ENCODE data around the gene TRDMT1. TPM values are rescaled to one million over a fixed set of nuclear protein-coding genes. Genes with fewer than 3 reads are reported as not detected.

The TRDMT1 gene
- total RNA-seq, 6 experiments from 2014 or later, result 6.8 to 13.0 (median 8.6) TPM

DNA sequence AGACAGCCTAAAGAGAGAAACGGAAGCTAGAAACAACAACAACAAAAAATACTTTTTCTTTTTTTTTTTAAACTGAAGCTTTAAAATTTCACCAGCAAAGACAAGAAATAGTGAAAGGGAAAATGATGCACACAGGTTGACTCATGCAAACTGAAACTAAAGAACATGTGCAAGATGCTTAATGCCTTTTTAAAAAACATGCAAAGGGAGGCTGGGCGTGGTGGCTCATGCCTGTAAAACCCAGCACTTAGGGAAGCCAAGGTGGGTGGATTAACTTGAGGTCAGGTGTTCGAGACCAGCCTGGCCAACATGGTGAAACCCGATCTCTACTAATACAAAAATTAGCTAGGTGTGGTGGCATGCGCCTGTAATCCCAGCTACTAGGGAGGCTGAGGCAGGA, 56.7 kb downstream of the TRDMT1 start:
- H3K9me3 Mint-ChIP-seq, result peaks cover 4% of the 10 kb centered on the region; the same call in 1 of the 2 replicates
- TF ChIP-seq, protein P1, sequence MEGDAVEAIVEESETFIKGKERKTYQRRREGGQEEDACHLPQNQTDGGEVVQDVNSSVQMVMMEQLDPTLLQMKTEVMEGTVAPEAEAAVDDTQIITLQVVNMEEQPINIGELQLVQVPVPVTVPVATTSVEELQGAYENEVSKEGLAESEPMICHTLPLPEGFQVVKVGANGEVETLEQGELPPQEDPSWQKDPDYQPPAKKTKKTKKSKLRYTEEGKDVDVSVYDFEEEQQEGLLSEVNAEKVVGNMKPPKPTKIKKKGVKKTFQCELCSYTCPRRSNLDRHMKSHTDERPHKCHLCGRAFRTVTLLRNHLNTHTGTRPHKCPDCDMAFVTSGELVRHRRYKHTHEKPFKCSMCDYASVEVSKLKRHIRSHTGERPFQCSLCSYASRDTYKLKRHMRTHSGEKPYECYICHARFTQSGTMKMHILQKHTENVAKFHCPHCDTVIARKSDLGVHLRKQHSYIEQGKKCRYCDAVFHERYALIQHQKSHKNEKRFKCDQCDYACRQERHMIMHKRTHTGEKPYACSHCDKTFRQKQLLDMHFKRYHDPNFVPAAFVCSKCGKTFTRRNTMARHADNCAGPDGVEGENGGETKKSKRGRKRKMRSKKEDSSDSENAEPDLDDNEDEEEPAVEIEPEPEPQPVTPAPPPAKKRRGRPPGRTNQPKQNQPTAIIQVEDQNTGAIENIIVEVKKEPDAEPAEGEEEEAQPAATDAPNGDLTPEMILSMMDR (IDR thresholded peaks at IDR 0.05), result no peak
- H3K4me1 Mint-ChIP-seq (ENCODE audit: low read depth), result peaks cover 53% of the 10 kb centered on the region
- H3K36me3 Mint-ChIP-seq (ENCODE audit: low read depth), result peaks cover 15% of the 10 kb centered on the region
- DNase-seq, result peak; percentile 5
- H3K27me3 Mint-ChIP-seq (ENCODE audit: insufficient read depth), result no peaks in the 10 kb centered on the region; the same call in 1 of the 2 replicates
- H3K27ac Mint-ChIP-seq, result peak overlapping the region; percentile 29; the same call in 1 of the 2 replicates
- H3K4me3 Mint-ChIP-seq, result no peak overlapping the region

DNA sequence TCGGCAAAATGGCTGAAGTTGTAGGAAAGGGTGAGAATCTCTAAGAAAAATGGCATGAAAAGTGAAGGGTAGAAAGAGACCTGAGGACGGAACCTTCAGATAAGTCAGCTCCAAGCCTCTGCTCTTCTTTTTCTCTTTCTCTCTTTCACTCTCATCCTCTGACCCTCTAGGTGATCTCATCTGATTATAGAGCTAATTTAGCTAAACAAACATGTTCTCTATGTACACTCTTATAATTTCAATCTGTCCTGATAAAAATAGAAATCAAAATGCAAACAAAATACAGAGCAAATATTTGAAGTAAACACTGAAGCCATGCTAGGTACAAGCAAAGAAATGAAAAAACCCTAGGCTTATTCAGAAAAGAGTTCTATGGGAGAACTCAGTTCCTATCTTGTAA, 57.4 kb downstream of the TRDMT1 start:
- Mint-ChIP-seq H3K9me3 (peaks cover 4% of the 10 kb centered on the region; the same call in 1 of the 2 replicates), H3K27me3 (ENCODE audit: insufficient read depth) (no peaks in the 10 kb centered on the region; the same call in 1 of the 2 replicates), H3K36me3 (ENCODE audit: low read depth) (peaks cover 15% of the 10 kb centered on the region), H3K4me1 (ENCODE audit: low read depth) (peaks cover 53% of the 10 kb centered on the region), H3K4me3 (no peak overlapping the region), H3K27ac (peak overlapping the region; percentile 4; the same call in 1 of the 2 replicates)
- no peak for DNase-seq
- TF ChIP-seq, protein P1 (IDR thresholded peaks at IDR 0.05), result no peak

DNA sequence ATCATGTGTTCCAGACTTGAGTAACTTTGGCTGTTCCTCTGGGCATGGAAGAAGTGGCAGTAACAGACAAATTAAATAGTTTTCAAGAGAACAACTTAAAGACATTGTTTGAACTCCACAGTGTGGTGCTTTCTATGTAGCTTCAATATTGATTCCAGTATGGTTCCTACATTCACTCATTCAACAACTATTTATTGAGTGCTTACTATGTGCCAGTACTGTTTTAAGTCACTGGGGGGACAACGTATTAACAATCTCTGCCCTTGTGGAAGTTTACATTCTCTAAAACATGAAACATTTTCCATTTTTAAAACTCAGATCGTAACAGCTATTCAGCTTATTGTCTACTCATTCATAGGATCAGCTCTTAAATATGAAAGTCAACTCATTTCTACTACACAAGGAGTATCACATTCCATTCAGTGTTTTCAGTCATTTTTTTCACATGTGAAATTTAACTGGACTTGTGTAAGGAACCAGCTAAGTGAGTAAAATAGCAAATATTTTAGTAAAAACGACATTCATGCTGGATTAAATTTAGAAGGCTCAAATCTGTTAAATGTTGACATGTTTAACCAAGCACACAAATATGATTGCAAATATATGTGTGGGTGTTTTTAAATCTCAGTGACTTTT, 58.3 kb downstream of the TRDMT1 start:
- H3K27me3 Mint-ChIP-seq (ENCODE audit: insufficient read depth), result no peaks in the 10 kb centered on the region; the same call in 1 of the 2 replicates
- H3K4me1 Mint-ChIP-seq (ENCODE audit: low read depth), result peaks cover 52% of the 10 kb centered on the region
- H3K9me3 Mint-ChIP-seq, result peaks cover 4% of the 10 kb centered on the region; the same call in 1 of the 2 replicates
- H3K27ac Mint-ChIP-seq, result peak overlapping the region; percentile 42
- H3K36me3 Mint-ChIP-seq (ENCODE audit: low read depth), result peaks cover 15% of the 10 kb centered on the region
- peak; percentile 2 for DNase-seq
- TF ChIP-seq, protein P1 (IDR thresholded peaks at IDR 0.05), result no peak
- peak overlapping the region; percentile 1; the same call in 1 of the 2 replicates for H3K4me3 Mint-ChIP-seq

DNA sequence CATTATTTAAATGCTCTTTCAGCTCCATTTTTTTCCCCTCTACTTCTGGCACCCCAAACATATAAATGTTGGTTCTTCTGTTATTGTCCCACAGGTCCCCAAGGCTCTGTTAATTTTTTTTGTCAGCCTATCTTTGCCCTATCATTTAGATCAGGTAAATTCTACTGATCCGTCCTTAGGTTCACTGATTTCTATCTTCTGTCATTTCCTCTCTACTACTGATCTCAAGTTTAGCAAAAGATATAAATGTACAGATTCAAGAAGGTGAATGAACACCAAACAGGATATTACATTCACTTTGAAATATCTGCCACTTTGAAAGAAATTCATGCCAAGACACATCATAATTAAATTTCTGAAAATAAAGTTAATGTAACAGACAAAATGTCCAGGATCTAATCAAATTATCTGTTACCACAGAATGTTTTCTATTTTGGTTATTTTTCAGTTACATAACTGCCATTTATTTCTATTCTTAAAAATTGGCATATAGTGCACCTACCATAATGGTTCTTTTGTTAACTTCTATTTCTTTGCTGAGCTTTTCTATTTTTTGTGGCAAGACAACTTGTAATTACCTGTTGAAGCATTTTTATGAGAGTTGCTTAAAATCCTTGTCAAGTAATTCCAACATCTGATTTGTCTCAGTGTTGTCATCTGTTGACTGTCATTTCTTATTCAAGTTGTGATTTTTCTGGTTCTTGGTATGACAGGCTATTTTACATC, 59.8 kb downstream of the TRDMT1 start:
- TF ChIP-seq, protein P1 (IDR thresholded peaks at IDR 0.05), result no peak
- H3K27me3 Mint-ChIP-seq (ENCODE audit: insufficient read depth), result no peaks in the 10 kb centered on the region; the same call in 1 of the 2 replicates
- H3K4me1 Mint-ChIP-seq (ENCODE audit: low read depth), result peaks cover 38% of the 10 kb centered on the region
- no peak overlapping the region for H3K4me3 Mint-ChIP-seq
- no peak overlapping the region for H3K27ac Mint-ChIP-seq
- peaks cover 15% of the 10 kb centered on the region for H3K36me3 Mint-ChIP-seq (ENCODE audit: low read depth)
- DNase-seq, result no peak
- H3K9me3 Mint-ChIP-seq, result peaks cover 4% of the 10 kb centered on the region; the same call in 1 of the 2 replicates

DNA sequence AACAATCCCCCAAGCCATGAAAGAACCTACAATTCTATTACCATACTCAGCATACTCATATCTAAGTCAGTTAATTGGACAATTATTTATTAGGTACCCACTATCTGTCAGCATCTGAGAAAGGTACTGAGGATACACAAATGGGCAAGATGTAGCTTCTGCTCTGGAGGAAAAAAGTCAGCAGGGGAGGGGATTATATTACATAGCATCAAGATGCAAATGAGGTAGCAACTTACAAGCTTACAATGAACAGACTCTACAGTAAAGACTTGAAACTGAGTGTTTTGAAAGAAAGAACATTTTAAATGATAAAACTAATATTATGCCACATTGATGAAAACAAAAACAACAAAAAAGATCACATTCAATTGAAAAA, 61.1 kb downstream of the TRDMT1 start:
- TF ChIP-seq, protein P1 (IDR thresholded peaks at IDR 0.05), result no peak

More for the DNA sequence above, 61.1 kb downstream of the TRDMT1 start:
- Mint-ChIP-seq H3K36me3 (ENCODE audit: low read depth) (peaks cover 8% of the 10 kb centered on the region; the same call in 1 of the 2 replicates), H3K4me1 (ENCODE audit: low read depth) (peaks cover 26% of the 10 kb centered on the region), H3K27ac (no peak overlapping the region), H3K4me3 (no peak overlapping the region), H3K9me3 (peaks cover 4% of the 10 kb centered on the region; the same call in 1 of the 2 replicates), H3K27me3 (ENCODE audit: insufficient read depth) (no peaks in the 10 kb centered on the region)
- DNase-seq, result no peak
